SU-DHL-6 (cell line): ENCODE measurements around the gene JPH3.

Source experiments
- H2AFZ ChIP-seq: fragments of 200-600 bp; sonication (generic); 2 replicates; pipeline ENCODE4 v1.6.1; 2014; ENCODE audit warnings: low read depth, mild to moderate bottlenecking, moderate library complexity, mixed read lengths, antibody characterized with exemption, low read length; ENCODE audit not compliant: severe bottlenecking
- H3F3A ChIP-seq: fragments of 200-600 bp; shearing (Covaris generic); 2 replicates; pipeline ENCODE4 v1.6.0; 2016; ENCODE audit warnings: antibody characterized with exemption, mild to moderate bottlenecking; ENCODE audit not compliant: insufficient read depth
- H3K27ac ChIP-seq: fragments of 200-600 bp; sonication (generic); 2 replicates; pipeline ENCODE4 v1.5.1; 2016; ENCODE audit warnings: low read depth, mild to moderate bottlenecking, low read length, moderate library complexity, mixed read lengths
- H3K27me3 ChIP-seq: fragments of 200-600 bp; sonication (generic), shearing (Covaris generic); 2 replicates; pipeline ENCODE4 v1.6.0; 2014; ENCODE audit warnings: mild to moderate bottlenecking, low read length
- H3K36me3 ChIP-seq: fragments of 200-600 bp; sonication (generic); 2 replicates; pipeline ENCODE4 v1.6.1; 2014; ENCODE audit warnings: mild to moderate bottlenecking, low read length, mixed read lengths
- H3K4me2 ChIP-seq: fragments of 300-600, 200-600 bp; shearing (Covaris generic), sonication (generic); 2 replicates; pipeline ENCODE4 v1.6.0; 2014; ENCODE audit warnings: low read length, low read depth, mild to moderate bottlenecking; ENCODE audit not compliant: poor library complexity, severe bottlenecking
- H3K4me3 ChIP-seq: fragments of 200-600 bp; sonication (generic); 2 replicates; pipeline ENCODE4 v1.5.1; 2014; ENCODE audit warnings: antibody characterized with exemption, low read length, mild to moderate bottlenecking, mixed read lengths; ENCODE audit not compliant: insufficient read depth, poor library complexity, severe bottlenecking
- H3K79me2 ChIP-seq: fragments of 200-600 bp; sonication (generic); 2 replicates; pipeline ENCODE4 v1.6.1; 2014; ENCODE audit warnings: mild to moderate bottlenecking, low read length, moderate library complexity; ENCODE audit not compliant: insufficient read depth
- H3K9ac ChIP-seq: fragments of 200-600 bp; sonication (generic); 2 replicates; pipeline ENCODE4 v1.7.0; 2014; ENCODE audit warnings: mild to moderate bottlenecking, low read length
- H3K9me2 ChIP-seq: fragments of 200-600 bp; sonication (generic); replicated peaks from 2 replicates; pipeline ENCODE4 v1.6.1; 2014; ENCODE audit warnings: low read length; ENCODE audit not compliant: insufficient read depth
- H3K9me3 ChIP-seq: fragments of 200-600 bp; sonication (generic); 2 replicates; pipeline ENCODE4 v1.6.1; 2014; ENCODE audit warnings: low read length, mixed read lengths; ENCODE audit not compliant: insufficient read depth
- H4K20me1 ChIP-seq: fragments of 200-600 bp; sonication (generic); 2 replicates; pipeline ENCODE4 v1.6.1; 2014; ENCODE audit warnings: low read depth, mild to moderate bottlenecking, antibody characterized with exemption, low read length, moderate library complexity, mixed read lengths
- CTCF ChIP-seq: fragments of 200-600 bp; sonication (generic); IDR thresholded peaks from one replicate; pipeline ENCODE4 v1.5.1; 2017; ENCODE audit warnings: antibody characterized with exemption, mild to moderate bottlenecking, low read length, moderate library complexity; ENCODE audit not compliant: insufficient read depth, poor library complexity, severe bottlenecking
- EZH2phosphoT487 ChIP-seq: fragments of 200-600 bp; sonication (generic), shearing (Covaris generic); conservative IDR thresholded peaks from 2 replicates; pipeline ENCODE4 v1.6.1; 2018; ENCODE audit warnings: mild to moderate bottlenecking, antibody characterized with exemption, low read length, moderate library complexity, mixed read lengths

JPH3 gene

GRCh38 chr16:87727346-87727745 is 125.0 kb downstream of the JPH3 start:
- Histone ChIP-seq H3K4me2 (no peak overlapping the region), H3K9ac (no peak overlapping the region)
- TF ChIP-seq EZH2phosphoT487 = no peak
- no peak for TF ChIP-seq CTCF

GRCh38 chr16:87728026-87728425 is 125.7 kb downstream of the JPH3 start:
- Histone ChIP-seq H3K9me3 (no peaks in the 10 kb centered on the region), H3K4me3 (no peak overlapping the region), H3K27ac (no peak overlapping the region), H4K20me1 (no peaks in the 10 kb centered on the region), H3K27me3 (no peaks in the 10 kb centered on the region), H3K4me2 (no peak overlapping the region), H3K9me2 (no peaks in the 10 kb centered on the region), H2AFZ (no peak overlapping the region), H3K36me3 (peaks cover 8% of the 10 kb centered on the region), H3F3A (peaks cover 30% of the 10 kb centered on the region), H3K79me2 (peaks cover 6% of the 10 kb centered on the region), H3K9ac (no peak overlapping the region)
- TF ChIP-seq EZH2phosphoT487 (no peak), CTCF (no peak)

More at GRCh38 chr16:87727346-87727745, 125.0 kb downstream of the JPH3 start:
- no peak overlapping the region for H2AFZ ChIP-seq
- H4K20me1 ChIP-seq = no peaks in the 10 kb centered on the region
- peaks cover 30% of the 10 kb centered on the region for H3F3A ChIP-seq
- peaks cover 8% of the 10 kb centered on the region for H3K36me3 ChIP-seq
- H3K9me3 ChIP-seq = no peaks in the 10 kb centered on the region
- no peak overlapping the region for H3K4me3 ChIP-seq
- H3K27ac ChIP-seq = no peak overlapping the region; the same call in 1 of the 2 replicates
- no peaks in the 10 kb centered on the region for H3K27me3 ChIP-seq
- peaks cover 11% of the 10 kb centered on the region for H3K79me2 ChIP-seq
- no peaks in the 10 kb centered on the region for H3K9me2 ChIP-seq

- H3K4me3 ChIP-seq = no peak overlapping the region
- peaks cover 20% of the 10 kb centered on the region for H3F3A ChIP-seq
- no peak overlapping the region for H2AFZ ChIP-seq
Observed at GRCh38 chr16:87729266-87729954, 127.1 kb downstream of the JPH3 start.

More at GRCh38 chr16:87729266-87729954, 127.1 kb downstream of the JPH3 start:
- H3K9ac ChIP-seq = no peak overlapping the region
- no peak overlapping the region for H3K4me2 ChIP-seq
- H3K79me2 ChIP-seq = peaks cover 8% of the 10 kb centered on the region
- TF ChIP-seq CTCF (no peak), EZH2phosphoT487 (no peak)
- no peaks in the 10 kb centered on the region for H3K9me3 ChIP-seq
- peaks cover 8% of the 10 kb centered on the region for H3K36me3 ChIP-seq
- no peaks in the 10 kb centered on the region for H4K20me1 ChIP-seq
- H3K9me2 ChIP-seq = no peaks in the 10 kb centered on the region
- H3K27ac ChIP-seq = no peak overlapping the region
- H3K27me3 ChIP-seq = no peaks in the 10 kb centered on the region
